ENCODE data around the gene ZNF385D. TPM values are rescaled to one million over a fixed set of nuclear protein-coding genes. Genes with fewer than 3 reads are reported as not detected.
"Not testable (repeated sequence)": the region's sequence is repeated elsewhere in the genome, so short reads cannot be mapped to it uniquely, and the experiment has no call there.

ZNF385D gene
- total RNA-seq, 1 donor from 2014 or later = 32.0 TPM

DNA sequence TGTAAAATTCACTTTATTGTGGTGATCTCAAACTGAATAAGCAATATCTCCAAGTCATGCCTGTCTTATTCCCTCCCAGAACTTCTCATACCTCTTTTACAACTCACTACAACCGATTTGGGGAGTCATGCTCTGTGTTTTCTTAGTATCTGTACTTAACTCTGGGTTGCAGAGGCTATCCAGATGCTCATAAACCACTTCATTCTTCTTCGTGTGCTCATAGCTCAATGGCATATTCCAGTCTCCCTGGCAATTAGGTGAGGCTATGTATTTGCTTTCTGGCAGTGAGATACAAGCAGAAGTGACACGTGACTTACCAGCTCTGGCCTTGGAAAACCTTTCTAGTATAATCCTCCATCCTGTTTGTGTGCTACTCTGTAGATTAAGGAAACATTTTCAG lies 360.9 kb downstream of the ZNF385D start:
- H3K27ac ChIP-seq = no peak overlapping the region
- H3K4me3 ChIP-seq = no peak overlapping the region
- H3K36me3 ChIP-seq = no peaks in the 10 kb centered on the region
- intact Hi-C loops (cut with DNase I) = no loop called here
- no peak for DNase-seq (ENCODE audit: low spot score in 2 of 2)
- H3K9me3 ChIP-seq = no peaks in the 10 kb centered on the region
- TF ChIP-seq, protein P1, sequence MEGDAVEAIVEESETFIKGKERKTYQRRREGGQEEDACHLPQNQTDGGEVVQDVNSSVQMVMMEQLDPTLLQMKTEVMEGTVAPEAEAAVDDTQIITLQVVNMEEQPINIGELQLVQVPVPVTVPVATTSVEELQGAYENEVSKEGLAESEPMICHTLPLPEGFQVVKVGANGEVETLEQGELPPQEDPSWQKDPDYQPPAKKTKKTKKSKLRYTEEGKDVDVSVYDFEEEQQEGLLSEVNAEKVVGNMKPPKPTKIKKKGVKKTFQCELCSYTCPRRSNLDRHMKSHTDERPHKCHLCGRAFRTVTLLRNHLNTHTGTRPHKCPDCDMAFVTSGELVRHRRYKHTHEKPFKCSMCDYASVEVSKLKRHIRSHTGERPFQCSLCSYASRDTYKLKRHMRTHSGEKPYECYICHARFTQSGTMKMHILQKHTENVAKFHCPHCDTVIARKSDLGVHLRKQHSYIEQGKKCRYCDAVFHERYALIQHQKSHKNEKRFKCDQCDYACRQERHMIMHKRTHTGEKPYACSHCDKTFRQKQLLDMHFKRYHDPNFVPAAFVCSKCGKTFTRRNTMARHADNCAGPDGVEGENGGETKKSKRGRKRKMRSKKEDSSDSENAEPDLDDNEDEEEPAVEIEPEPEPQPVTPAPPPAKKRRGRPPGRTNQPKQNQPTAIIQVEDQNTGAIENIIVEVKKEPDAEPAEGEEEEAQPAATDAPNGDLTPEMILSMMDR (IDR thresholded peaks at IDR 0.05) = no peak
- no peaks in the 10 kb centered on the region for H3K27me3 ChIP-seq
- peaks cover 0 to 5% of the 10 kb centered on the region in 2 donors for H3K4me1 ChIP-seq

DNA sequence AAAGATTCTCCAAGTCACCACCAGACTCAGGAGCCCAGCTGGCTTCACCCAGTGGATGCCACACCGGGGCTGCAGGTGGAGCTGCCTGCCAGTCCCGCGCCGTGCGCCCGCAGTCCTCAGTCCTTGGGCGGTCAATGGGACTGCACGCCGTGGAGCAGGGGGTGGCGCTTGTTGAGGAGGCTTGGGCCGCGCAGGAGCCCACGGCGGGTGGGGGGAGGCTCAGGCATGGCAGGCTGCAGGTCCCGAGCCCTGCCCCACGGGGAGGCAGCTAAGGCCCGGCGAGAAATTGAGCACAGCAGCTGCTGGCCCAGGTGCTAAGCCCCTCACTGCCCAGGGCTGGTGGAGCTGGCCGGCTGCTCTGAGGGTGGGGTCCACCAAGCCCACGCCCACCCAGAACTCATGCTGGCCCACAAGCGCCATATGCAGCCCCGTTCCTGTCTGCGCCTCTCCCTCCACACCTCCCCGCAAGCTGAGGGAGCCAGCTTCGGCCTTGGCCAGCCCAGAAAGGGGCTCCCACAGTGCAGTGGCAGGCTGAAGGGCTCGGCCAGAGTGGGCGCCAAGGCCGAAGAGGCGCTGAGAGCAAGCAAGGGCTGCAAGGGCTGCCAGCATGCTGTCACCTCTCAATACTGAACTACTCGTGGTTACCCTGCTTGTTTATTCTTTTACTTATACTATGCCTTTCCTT lies 363.7 kb downstream of the ZNF385D start:
- H3K4me3 ChIP-seq; H3K9me3 ChIP-seq; H3K36me3 ChIP-seq; DNase-seq (ENCODE audit: low spot score in 2 of 2); H3K27me3 ChIP-seq; H3K4me1 ChIP-seq; H3K27ac ChIP-seq; intact Hi-C loops (cut with DNase I): not testable (repeated sequence)

DNA sequence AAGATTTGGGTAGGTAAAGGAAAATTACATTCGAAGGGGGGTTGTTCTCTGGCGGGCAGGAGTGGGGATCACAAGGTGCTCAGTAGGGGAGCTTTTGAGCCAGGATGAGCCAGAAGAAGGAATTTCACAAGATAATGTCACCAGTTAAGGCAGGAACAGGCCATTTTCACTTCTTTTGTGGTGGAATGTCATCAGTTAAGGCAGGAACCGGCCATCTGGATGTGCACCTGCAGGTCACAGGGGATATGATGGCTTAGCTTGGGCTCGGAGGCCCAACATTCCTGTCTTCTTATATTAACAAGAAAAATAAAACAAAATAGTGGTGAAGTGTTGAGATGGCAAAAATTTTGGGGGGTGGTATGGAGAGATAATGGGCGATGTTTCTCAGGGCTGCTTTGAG lies 373.0 kb downstream of the ZNF385D start:
- H3K4me3 ChIP-seq; H3K27me3 ChIP-seq; DNase-seq (ENCODE audit: low spot score in 2 of 2); H3K36me3 ChIP-seq; intact Hi-C loops (cut with DNase I); H3K4me1 ChIP-seq; H3K27ac ChIP-seq; H3K9me3 ChIP-seq: not testable (repeated sequence)

DNA sequence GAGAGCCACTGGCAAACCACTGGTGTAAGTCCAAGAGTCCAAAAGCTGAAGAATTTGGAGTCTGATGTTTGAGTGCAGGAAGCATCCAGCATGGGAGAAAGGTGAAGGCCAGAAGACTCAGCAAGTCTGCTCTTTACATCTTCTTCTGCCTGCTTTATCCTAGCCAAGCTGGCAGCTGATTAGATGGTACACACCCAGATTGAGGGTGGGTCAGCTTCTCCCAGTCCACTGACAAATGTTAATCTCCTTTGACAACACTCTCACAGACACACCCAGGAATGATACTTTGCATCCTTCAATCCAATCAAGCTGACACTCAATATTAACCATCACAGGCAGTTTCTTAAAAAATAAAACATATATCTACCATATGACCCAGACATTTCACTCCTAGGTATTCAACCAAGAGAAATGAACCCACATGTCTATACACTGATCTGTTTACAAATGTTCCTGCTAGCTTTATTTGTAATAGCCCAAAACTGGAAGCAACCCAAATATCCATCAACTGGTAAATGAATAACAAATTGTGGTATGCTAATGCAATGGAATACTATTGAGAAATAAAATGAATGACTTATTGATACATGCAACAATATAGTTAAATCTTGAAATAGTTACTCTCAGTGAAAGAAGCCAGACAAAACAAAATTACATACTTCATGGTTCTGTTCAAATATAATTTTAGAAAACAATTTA lies 373.8 kb downstream of the ZNF385D start:
- TF ChIP-seq, protein P1 (IDR thresholded peaks at IDR 0.05) = no peak
- H3K4me1 ChIP-seq = no peaks in the 10 kb centered on the region
- no peak overlapping the region for H3K27ac ChIP-seq
- H3K27me3 ChIP-seq = no peaks in the 10 kb centered on the region
- no peak for DNase-seq (ENCODE audit: low spot score in 2 of 2)
- no peaks in the 10 kb centered on the region for H3K36me3 ChIP-seq
- no peak overlapping the region for H3K4me3 ChIP-seq
- no peaks in the 10 kb centered on the region for H3K9me3 ChIP-seq
- intact Hi-C loops (cut with DNase I) = no loop called here

DNA sequence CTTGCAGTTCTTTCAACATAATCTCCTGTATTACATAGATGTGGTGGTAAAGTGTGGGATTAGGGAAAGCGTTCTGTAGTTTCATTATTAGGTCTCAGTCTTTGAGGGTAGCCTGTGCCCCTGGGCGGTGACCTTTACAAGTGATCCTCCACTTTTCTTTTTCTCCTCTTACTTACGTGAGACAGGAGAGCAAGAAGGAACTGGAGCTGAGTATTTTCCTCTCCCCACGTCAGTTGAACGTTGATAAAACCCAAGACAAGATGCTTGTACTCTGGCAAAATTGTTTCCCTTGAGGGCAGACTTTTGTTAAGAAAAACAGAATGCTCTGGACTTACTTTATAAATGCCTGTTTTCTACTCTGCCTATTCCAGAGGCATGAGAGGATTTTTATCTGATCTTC lies 378.7 kb downstream of the ZNF385D start:
- no peaks in the 10 kb centered on the region for H3K36me3 ChIP-seq
- DNase-seq (ENCODE audit: low spot score in 2 of 2) = no peak
- no peak overlapping the region for H3K4me3 ChIP-seq
- H3K4me1 ChIP-seq = no peaks in the 10 kb centered on the region
- intact Hi-C loops (cut with DNase I) = no loop called here
- H3K9me3 ChIP-seq = no peaks in the 10 kb centered on the region
- TF ChIP-seq, protein P1 (IDR thresholded peaks at IDR 0.05) = no peak
- H3K27ac ChIP-seq = no peak overlapping the region
- H3K27me3 ChIP-seq = no peaks in the 10 kb centered on the region
